Hematopoietic multipotent progenitor cell treated with erythropoietin and hydrocortisone succinate and interleukin-3 and kit ligand, for 6 days (in vitro differentiated cells): ENCODE results near the gene CCNDBP1.
"Not testable (repeated sequence)": the region's sequence is repeated elsewhere in the genome, so short reads cannot be mapped to it uniquely, and the experiment has no call there.

Experiments
- DNase-seq: peaks from one replicate; pipeline ENCODE4 v3.0.0-alpha.2; 2015

Gene CCNDBP1

GRCh38 chr15:43218908-43219706 lies 33.9 kb downstream of the CCNDBP1 start:
- DNase-seq = peak; percentile 86

DNA sequence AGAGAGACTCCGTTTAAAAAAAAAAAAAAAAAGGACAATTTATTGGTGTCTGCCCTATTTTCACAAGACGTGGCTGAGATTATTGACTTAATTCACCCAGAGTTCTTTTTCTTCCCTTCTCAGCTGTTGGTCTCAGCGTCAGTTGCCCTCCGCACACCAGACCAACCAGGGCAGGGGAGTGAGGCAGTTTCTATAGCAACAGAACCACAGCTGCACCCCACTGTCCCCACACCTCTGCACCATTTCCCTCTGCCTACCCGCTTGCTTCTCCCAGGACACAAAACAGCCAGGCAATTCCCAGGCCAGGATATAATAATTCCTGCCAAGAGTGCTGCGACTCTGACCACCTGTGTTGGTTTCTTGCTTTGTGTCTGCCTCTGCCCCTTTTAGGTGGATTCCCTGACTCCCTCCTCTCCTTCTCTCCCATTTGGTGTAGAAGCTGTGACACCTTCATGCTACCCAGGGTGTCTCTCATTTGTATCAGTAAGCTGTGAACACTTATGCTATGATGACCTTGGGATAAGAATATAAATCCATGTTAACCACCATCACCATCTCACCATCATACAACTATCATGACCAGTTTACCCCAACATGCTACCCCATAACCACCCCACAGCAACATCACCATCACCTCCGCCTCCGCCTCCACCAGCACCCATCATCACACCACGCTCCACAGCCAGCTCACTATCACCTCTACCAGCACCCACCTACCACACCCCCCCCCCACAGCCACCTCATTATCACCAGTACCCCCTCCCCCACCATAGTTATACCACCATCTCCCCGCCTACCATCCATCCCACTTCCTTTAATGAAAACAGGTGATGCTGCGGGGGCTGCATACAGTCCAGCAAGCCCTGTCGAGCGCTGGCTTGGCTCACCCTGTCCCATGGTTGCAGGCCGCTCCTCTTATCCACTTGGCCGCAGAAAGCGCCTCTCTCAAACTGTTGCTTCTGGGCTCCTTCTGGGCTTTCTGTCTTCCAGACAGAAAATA lies 35.0 kb downstream of the CCNDBP1 start:
- DNase-seq = peak; percentile 20

DNA sequence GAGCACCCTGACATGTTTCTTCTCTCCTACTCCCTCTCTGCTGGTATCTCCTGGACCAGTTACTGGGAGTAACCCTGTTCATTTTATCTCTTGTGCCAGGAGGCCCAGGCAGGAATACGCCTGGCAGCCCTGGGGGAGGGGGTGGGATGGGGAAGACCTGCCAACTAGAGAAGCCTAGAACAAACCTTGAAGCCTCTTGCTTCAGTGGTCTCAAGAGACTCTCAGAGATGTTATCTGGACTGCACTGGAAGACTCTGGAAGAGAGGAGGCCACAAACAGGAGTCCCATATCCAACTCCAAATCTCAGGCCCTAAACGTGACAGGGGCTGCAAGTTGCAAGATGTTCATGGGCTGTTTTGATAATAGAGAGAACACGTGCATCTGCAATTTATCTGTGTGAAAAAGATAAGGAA lies 35.8 kb downstream of the CCNDBP1 start, which contains the start of gene EPB42:
EPB42 (minus strand) TSS at position 28 of the 413 bp plus-strand sequence. CDS start 193 bp downstream, outside the sequence.
- DNase-seq = peak; percentile 95

GRCh38 chr15:43221422-43221821 lies 36.2 kb downstream of the CCNDBP1 start:
- peak; percentile 78 for DNase-seq

DNA sequence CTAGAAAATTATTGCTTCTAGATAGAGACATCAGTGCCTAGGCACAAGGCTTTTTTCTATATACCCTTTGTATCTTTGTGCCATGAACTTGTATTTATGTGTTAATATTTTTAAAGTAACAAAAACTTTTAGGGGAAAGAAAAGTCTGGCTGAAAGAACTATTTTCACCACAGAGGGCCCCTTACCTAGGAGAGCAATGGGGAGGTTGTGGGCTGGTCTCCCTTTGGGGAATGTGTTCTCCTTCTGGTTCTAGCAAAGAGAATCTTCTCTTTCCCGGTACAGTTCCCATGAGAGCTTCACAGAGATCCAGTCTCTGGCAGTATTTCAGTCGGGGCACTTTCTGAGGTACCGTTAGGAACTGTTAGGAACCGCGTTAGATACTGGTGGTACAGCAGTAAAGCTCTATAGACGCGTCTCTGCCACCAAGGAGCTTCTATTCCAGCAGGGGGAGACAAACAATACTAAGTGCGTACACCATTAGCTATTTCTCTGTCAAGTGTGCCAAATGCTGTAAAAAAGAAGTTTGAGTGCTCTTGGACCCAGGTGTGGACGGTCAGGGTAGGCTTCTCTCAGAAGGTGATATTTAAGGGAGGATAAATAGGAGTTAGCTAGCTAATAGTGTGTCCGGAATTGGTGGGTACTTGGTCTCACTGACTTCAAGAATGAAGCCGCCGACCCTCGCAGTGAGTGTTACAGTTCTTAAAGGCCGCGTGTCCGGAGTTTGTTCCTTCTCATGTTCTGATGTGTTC lies 40.2 kb downstream of the CCNDBP1 start:
- DNase-seq = peak; percentile 96

DNA sequence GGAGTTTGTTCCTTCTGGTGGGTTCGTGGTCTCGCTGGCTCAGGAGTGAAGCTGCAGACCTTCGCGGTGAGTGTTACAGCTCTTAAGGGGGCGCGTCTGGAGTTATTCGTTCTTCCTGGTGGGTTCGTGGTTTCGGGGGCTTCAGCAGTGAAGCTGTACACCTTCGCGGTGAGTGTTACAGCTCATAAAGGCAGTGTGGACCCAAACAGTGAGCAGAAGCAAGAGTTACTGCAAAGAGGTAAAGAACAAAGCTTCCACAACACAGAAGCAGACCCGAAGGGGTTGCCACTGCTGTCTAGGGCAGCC lies 40.7 kb downstream of the CCNDBP1 start:
- DNase-seq = not testable (repeated sequence)

- DNase-seq = no peak
Measured at GRCh38 chr15:43226436-43227305, 41.5 kb downstream of the CCNDBP1 start.

- DNase-seq = no peak
Measured at GRCh38 chr15:43229977-43230376, 44.8 kb downstream of the CCNDBP1 start.

DNA sequence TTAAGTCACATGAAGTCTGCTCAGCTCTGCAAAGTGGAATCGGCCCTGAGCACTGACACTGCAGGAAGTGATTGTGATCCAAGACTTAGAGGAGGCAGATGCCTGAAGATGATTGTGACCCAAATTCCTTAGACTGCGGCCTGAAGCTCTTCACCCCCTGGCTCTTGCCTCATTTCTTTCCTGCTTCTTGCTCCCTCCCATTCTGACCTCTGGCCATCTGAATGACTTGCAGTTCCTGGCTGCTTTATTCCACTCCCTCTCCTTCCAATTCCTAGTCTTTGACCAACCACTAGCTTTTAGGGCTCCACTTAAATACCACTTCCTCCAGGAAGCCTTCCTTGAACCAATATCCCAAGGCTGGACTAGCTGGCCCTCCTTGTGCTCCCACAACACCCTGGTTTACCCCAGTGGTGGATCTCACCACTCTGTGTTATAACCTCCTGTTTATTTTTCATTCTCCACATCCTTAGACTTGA lies 45.5 kb downstream of the CCNDBP1 start:
- DNase-seq = peak; percentile 36

GRCh38 chr15:43232289-43232874 lies 47.2 kb downstream of the CCNDBP1 start:
- DNase-seq = no peak

DNA sequence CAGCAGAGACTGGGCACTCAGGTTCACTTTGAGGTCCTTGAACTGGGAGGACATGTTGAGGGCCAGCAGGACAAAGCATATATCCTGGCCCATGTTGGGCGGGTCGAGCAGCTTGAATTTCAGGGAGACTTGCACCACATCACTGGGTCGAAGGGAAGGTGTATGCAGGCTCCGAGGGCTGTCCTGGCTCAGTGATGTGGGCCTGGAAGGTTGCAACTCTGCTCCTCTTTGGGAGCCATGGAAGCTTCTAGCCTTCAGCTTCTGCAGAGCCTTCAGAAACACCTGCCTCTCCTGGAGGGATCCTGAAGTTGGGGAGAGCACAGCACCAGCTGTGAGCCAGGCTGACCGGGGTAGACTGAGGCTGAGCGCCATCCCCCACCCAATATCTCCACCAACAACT lies 50.3 kb downstream of the CCNDBP1 start:
- DNase-seq = no peak

DNA sequence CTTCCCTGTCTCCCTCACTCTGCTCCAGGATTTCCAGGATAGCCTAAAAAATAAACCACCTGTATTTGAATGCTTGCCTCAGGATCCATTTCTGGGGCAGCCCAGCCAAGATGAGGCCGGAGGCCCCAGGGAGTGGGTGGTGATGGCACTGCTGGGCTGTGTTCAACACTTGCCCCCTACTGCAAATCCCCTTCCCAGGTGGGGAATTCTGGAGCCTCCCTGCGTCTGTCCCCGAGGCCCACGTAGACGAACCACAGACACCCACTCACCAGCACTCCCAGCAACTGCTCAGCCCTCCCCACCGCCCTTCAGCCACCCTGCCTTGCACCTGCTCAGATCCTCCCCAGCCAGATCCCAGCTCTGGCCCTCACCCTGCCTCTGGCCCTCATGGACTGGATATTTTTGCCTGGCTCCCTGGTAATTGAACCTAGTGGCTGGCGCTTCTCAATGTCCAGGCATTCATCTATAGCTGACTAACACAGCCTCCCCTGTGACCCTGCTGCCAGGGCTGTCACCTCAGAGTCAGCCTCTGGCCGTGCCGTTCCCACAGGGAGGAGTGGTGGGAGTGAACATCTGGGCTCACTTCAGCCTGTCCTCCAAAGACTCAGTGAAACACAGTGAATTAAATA lies 52.8 kb downstream of the CCNDBP1 start:
- no peak for DNase-seq

- no peak for DNase-seq
Measured at GRCh38 chr15:43238671-43239131, 53.5 kb downstream of the CCNDBP1 start.

- DNase-seq = peak; percentile 63
Measured at GRCh38 chr15:43239732-43240491, 54.7 kb downstream of the CCNDBP1 start.

GRCh38 chr15:43241100-43241499 lies 55.9 kb downstream of the CCNDBP1 start:
- no peak for DNase-seq

DNA sequence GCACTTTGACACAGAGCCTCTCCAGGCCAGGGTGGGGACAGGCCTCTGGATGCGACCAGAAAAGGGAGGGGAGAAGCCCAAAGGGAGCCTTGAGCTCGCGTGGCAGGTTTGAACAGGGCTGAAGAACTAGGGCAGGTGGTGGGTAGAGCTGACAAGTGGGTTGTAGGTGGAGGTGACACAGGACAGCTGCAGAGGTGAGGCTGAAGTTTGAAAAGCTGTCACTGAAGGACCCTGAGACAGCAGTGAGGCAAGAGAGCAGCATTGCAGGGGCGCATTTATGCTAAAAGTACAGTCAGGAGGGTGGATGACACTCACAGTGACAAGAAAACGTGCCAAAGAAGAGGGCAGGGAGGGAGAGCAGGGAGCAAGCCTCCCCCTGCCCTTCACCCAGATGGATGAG lies 57.4 kb downstream of the CCNDBP1 start:
- no peak for DNase-seq

- no peak for DNase-seq
Measured at GRCh38 chr15:43243020-43243645, 57.9 kb downstream of the CCNDBP1 start.

- no peak for DNase-seq
Measured at GRCh38 chr15:43244092-43244491, 58.9 kb downstream of the CCNDBP1 start.

- no peak for DNase-seq
Measured at GRCh38 chr15:43246261-43246774, 61.1 kb downstream of the CCNDBP1 start.
